GM18507 (cell line): ENCODE results near the gene LNP1.

Experiments used
- DNase-seq: peaks from one replicate; pipeline ENCODE4 v3.0.0; 2011; ENCODE audit warnings: low read depth; ENCODE audit not compliant: insufficient read length; ENCODE audit errors: extremely low spot score
- FAIRE-seq: peaks from 2 replicates; lab custom pipeline; 2011; peaks lifted over from hg19 to GRCh38; lab: Jason Lieb, UNC

Gene LNP1

GRCh38 chr3:100396967-100397366, 4.4 kb upstream of the LNP1 start:
- FAIRE-seq = no peak
- no peak for DNase-seq

DNA sequence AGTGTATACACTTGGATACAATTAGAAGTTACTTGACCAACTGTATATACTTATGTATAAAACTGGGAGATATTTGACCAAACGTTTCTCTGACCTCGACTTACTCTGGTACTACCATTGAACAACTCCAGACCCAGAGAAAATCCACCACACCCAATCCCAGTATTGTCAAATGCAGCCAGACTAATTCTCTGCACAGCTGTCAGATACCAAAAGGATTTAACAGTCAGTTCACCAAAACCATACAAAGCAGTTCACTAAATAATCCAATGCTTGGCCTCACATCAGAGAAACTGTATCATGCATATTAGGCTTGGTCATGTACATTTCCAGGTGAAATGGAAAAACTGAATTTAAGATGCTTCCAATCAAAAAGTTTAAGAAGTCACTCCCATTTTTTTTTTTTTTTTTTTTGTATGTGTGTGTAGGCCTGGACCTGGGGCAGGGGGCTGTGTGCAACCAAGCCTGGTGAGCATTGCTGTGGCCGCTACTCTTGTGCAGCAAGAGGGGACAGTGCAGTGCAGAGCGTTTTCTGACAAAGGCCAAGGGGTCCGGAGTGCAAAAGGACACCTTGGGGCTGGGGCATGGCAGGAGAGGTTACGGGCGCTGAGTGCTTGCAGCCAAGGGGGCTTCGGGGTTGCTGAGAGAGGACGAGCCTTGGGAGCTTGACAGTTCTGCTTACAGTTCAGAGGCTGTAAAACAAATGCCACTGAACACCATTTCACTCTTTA, 1.8 kb upstream of the LNP1 start:
- no peak for FAIRE-seq
- DNase-seq = no peak

DNA sequence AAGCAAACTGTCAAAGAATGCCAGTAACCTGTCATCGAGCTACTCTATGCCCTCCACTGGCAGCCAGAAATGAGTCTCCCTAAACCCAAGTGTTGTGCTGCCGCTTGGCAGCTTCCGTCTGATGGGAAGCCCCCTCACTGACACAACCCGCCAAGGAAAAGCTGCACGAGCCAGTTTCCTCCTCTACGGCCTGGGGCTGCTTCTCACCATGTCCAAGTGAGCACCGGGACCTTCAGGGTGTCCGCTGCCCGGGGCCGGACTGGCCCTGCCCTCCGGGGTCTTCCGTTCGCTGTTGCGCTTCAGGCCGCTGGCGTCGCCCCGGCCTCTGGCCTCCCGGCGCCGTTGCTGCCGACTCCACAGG, 940 bp upstream of the LNP1 start:
- FAIRE-seq = no peak
- DNase-seq = no peak

- FAIRE-seq (no peak), DNase-seq (no peak)
These were observed 319 bp downstream of the LNP1 start for GRCh38 chr3:100401674-100402041.

DNA sequence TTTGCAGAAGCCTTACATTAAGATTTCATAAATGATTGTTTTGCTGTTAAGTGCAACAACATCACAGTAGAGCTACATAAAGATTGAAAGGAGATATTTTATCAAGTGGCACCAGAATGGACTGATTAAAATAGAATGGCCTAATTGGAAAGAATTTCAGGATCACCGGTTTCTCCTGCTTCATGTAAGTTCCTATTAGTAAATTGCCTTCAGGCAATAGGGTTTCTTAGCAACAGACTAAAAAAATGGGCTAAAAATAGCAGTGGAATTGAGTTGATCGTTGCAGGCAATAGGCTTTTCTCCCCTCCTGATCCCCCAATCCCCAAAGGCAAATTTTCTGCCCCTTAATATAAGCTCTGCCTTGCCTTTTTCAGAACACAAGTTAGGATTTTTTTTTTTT, 917 bp downstream of the LNP1 start:
- no peak for FAIRE-seq
- no peak for DNase-seq

GRCh38 chr3:100402891-100403290, 1.6 kb downstream of the LNP1 start:
- FAIRE-seq (no peak), DNase-seq (no peak)

- FAIRE-seq (peak; percentile 9), DNase-seq (no peak)
These were observed 2.3 kb downstream of the LNP1 start for GRCh38 chr3:100403362-100404249.

DNA sequence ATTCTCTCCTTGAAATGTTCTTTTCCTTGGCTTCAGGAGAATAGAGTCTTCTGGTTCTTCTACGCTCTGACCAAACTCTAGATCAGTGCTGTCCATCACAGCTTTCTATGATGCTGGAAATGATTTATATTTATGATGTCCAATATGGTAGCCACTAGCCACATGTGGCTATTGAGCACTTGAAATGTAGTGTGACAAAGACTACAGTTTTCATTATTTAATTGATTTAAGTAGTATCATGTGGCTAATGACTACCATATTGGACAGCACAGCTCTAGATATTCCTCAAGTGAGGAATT, 2.9 kb downstream of the LNP1 start:
- FAIRE-seq (no peak), DNase-seq (no peak)

- no peak for FAIRE-seq
These were observed 5.8 kb downstream of the LNP1 start for GRCh38 chr3:100407164-100407563.

DNA sequence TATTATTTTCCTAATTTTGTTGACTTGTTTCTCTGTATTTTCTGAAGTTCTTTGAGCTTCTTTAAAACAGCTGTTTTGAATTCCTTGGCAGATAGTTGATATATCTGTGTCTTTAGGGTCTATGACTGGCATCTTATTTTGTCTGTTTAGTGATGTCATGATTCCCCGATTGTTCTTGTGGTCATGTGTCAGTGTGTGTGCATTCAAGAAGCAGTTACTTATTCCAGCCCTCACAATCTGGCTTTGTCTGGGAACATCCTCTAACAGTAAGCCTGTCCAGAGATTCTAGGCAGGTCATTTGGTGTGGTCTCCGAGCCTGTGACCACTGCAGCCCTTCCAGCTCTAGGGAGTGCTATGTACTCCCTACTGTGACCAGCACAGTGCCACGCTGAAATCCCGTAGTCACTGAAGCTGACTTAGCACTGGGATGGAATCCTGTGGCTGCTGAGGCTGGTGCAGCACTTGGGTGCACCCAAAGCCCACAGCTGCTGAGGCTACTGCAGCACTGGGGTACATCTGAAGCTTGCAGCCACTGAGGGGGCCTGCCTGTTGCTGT, 6.7 kb downstream of the LNP1 start:
- no peak for FAIRE-seq
- no peak for DNase-seq

More at GRCh38 chr3:100407164-100407563, 5.8 kb downstream of the LNP1 start:
- no peak for DNase-seq

- DNase-seq = no peak
- no peak for FAIRE-seq
These were observed 10.0 kb downstream of the LNP1 start for GRCh38 chr3:100411091-100411982.

- DNase-seq (no peak), FAIRE-seq (no peak)
These were observed 11.7 kb downstream of the LNP1 start for GRCh38 chr3:100412912-100413590.

DNA sequence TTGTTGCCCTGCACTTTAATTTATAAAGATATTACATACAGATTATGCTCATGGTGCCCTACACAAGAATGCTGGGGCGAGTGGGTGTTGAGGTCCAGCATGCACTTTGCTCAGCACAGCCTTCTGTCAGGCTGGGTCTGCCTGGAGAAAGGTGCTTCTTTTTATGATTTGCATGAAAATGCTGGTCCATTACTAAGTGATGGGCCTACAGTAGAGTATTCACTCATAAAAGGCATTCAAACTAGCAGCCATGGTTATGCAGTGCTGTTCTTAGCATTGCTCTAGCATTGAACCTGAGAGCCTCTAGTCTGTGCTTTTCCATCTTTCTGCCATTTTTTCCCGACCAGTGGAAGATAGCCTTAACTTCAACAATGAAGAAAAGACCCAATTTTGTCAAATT, 12.3 kb downstream of the LNP1 start:
- DNase-seq (no peak), FAIRE-seq (no peak)

DNA sequence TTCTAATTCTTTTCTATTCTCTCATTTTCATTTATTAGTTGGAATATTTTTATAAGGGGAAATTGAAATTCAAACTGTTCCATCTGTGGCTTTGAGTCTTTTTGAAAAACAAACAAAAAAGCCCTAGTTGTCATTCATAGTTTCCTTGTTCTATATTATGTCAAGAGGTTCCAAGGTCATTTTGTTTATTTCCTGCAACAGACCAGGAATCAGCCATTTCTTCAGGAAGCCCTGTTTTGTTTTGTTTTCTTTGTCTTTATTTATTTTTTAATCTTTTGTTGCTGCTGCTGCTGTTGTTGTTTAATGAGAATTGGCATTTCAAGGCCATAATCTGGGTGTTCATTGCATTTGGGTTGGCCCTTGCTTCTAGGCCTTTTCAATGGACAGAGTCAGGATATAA, 14.8 kb downstream of the LNP1 start:
- no peak for FAIRE-seq
- DNase-seq = no peak

DNA sequence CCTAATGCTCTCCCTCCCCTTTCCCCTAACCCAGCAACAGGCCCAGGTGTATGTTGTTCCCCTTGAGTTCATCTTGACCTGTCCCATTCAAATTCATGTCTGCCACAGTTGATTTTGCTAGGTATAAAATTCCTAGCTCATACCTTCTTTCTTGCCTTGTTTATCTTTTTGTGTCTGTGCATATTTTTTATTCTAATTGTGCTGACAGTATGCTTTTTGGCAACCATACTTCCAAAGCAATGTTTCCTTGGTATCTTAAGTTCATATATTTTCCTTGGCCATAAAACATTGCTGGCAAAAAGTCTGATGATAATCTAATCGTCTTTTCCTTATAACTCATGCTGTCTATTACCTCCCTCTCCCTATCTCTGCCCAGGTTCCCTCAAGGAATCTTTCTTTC, 15.5 kb downstream of the LNP1 start:
- FAIRE-seq = no peak
- DNase-seq = no peak

DNA sequence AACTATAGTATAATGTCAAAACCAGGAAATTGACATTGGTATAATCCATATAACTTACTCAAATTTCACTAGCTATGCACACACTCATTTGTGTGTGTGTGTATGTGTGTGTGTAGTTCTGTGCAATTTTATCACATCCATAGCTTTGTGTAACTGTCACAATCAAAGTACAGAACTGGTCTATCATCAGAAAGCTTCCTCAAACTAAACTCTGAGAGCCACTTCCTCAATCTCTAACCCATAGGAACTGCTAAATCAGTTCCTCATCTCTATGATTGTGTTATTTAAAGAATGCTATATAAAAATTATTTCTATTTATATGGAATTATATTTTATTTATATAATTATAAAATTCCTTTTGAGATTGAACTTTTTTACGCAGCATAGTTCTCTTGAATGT, 18.1 kb downstream of the LNP1 start:
- no peak for FAIRE-seq
- no peak for DNase-seq

GRCh38 chr3:100420885-100421284, 19.5 kb downstream of the LNP1 start:
- no peak for FAIRE-seq
- no peak for DNase-seq

DNA sequence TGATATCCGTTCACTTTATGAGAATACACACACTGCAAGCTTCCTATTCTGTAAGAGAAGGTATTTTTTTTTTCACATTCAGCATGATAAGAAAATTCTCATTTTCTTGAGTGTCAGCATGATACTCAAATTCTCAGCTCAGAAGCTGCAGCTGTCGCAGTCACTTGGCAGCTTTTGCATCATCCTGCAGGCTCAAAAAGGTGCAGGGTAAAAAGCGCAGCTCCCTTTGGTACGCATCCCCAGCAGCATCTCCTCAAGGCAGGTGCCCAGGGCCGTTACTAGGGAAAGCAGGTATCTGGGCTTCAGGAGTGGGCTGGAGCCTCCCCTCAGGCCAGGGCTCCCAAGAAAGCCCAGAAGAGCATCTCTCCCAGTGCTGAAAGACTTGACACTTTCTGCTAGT, 22.3 kb downstream of the LNP1 start:
- no peak for FAIRE-seq

DNA sequence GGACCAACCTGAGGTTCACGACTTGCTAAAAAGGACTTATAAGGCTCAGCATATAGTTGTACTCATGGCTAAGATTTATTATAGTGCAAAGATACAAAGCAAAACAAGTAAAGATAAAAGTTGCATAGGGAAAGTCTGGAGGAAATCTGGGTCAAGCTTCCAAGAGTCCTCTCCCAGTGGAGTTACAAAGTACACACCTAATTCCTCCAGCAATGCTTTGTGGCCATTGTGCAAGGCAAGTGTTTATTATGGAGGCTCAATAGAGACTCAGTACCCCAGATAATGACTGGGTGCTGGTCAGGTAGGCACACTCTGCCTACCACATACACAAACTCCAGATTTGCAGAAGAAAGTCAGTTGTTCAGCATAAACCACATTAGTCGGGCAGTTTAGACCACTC, 22.9 kb downstream of the LNP1 start:
- FAIRE-seq = no peak
- no peak for DNase-seq

More for the DNA sequence above, 22.3 kb downstream of the LNP1 start:
- DNase-seq = no peak
